CD14-positive monocyte (primary cell): ENCODE measurements around the gene DMWD. TPM values are rescaled to one million over a fixed set of nuclear protein-coding genes. Genes with fewer than 3 reads are reported as not detected.

Experiments
- DNase-seq, 3 donors: peaks; one replicate each; pipeline ENCODE4 v3.0.0-alpha.2; 2011 to 2022
- H2AFZ ChIP-seq: 2 replicates; pipeline ENCODE4 v1.6.0; 2012; ENCODE audit warnings: mild to moderate bottlenecking, low read depth, low read length, inconsistent platforms; ENCODE audit not compliant: insufficient read depth, poor library complexity, severe bottlenecking
- H3K27ac ChIP-seq, 2 donors: 1 replicate in 1 of 2; 2 replicates in 1 of 2; pipeline ENCODE4 v1.5.1; 2012 to 2013; ENCODE audit warnings: low read length in 2 of 2, control low read depth in 1 of 2, inconsistent platforms in 1 of 2, low read depth in 1 of 2, mild to moderate bottlenecking in 1 of 2
- H3K27me3 ChIP-seq, 2 donors: one replicate each; pipeline versions ENCODE4 v1.6.0 to v1.6.1; 2011 to 2013; ENCODE audit warnings: low read length in 2 of 2; ENCODE audit not compliant: control insufficient read depth in 2 of 2, insufficient read depth in 2 of 2
- H3K36me3 ChIP-seq, 2 donors: replicated peaks in 1 of 2; 1 replicate in 1 of 2; 2 replicates in 1 of 2; pipeline versions ENCODE4 v1.5.1 to v1.6.1; 2012 to 2013; ENCODE audit warnings: low read length in 2 of 2, control low read depth in 1 of 2, inconsistent platforms in 1 of 2, mild to moderate bottlenecking in 1 of 2; ENCODE audit not compliant: insufficient read depth in 2 of 2, control insufficient read depth in 1 of 2
- H3K4me1 ChIP-seq, 2 donors: 1 replicate in 1 of 2; 2 replicates in 1 of 2; pipeline versions ENCODE4 v1.5.1 to v1.6.1; 2012 to 2013; ENCODE audit warnings: low read length in 2 of 2, control low read depth in 1 of 2, inconsistent platforms in 1 of 2, mild to moderate bottlenecking in 1 of 2, moderate library complexity in 1 of 2; ENCODE audit not compliant: insufficient read depth in 2 of 2, control insufficient read depth in 1 of 2
- H3K4me2 ChIP-seq: replicated peaks from 2 replicates; pipeline ENCODE3; 2012; ENCODE audit warnings: low read length, moderate library complexity, mild to moderate bottlenecking; ENCODE audit not compliant: poor library complexity, severe bottlenecking; ENCODE audit errors: extremely low read depth
- H3K4me3 ChIP-seq, 3 experiments: fragments of 200-600 bp in 1 of 3; sonication (generic) in 1 of 3; replicated peaks in 1 of 3; 1 replicate in 2 of 3; 2 replicates in 1 of 3; pipeline ENCODE4 v1.5.1; 2011 to 2013; ENCODE audit warnings: low read length in 3 of 3, mild to moderate bottlenecking in 3 of 3, control low read depth in 2 of 3, low read depth in 2 of 3, inconsistent platforms in 1 of 3, moderate library complexity in 1 of 3
- H3K79me2 ChIP-seq: 2 replicates; pipeline ENCODE4 v1.6.0; 2012; ENCODE audit warnings: mild to moderate bottlenecking, control low read depth, inconsistent platforms, low read length, moderate library complexity; ENCODE audit not compliant: insufficient read depth
- H3K9ac ChIP-seq: 2 replicates; pipeline ENCODE4 v1.6.0; 2017; ENCODE audit warnings: low read length, mild to moderate bottlenecking; ENCODE audit not compliant: insufficient read depth, poor library complexity, severe bottlenecking
- H3K9me3 ChIP-seq, 2 donors: replicated peaks in 1 of 2; 1 replicate in 1 of 2; 2 replicates in 1 of 2; pipeline versions ENCODE4 v1.5.1 to v1.6.1; 2012 to 2013; ENCODE audit warnings: low read length in 2 of 2, control low read depth in 1 of 2; ENCODE audit not compliant: control insufficient read depth in 1 of 2, insufficient read depth in 1 of 2
- H4K20me1 ChIP-seq: 2 replicates; pipeline ENCODE4 v1.6.0; 2012; ENCODE audit warnings: mild to moderate bottlenecking, low read length, control low read depth, moderate library complexity; ENCODE audit not compliant: insufficient read depth
- H3K27ac Mint-ChIP-seq, 7 donors: one replicate each; pipeline ENCODE4 v1.8.0; 2020; ENCODE audit warnings: mild to moderate bottlenecking in 7 of 7, mixed read lengths in 7 of 7, moderate library complexity in 6 of 7, inconsistent platforms in 2 of 7
- H3K27me3 Mint-ChIP-seq, 3 donors: one replicate each; pipeline ENCODE4 v1.8.0; 2021 to 2022; ENCODE audit warnings: low read depth in 3 of 3, mild to moderate bottlenecking in 3 of 3, mixed read lengths in 3 of 3, moderate library complexity in 3 of 3, inconsistent platforms in 1 of 3
- H3K36me3 Mint-ChIP-seq, 2 donors: one replicate each; pipeline ENCODE4 v1.8.0; 2020; ENCODE audit warnings: mixed read lengths in 2 of 2, inconsistent platforms in 1 of 2, mild to moderate bottlenecking in 1 of 2
- H3K4me1 Mint-ChIP-seq: one replicate; pipeline ENCODE4 v1.8.0; 2020; ENCODE audit warnings: mild to moderate bottlenecking, mixed read lengths
- H3K4me3 Mint-ChIP-seq, 2 donors: one replicate each; pipeline ENCODE4 v1.8.0; 2020; ENCODE audit warnings: mild to moderate bottlenecking in 2 of 2, mixed read lengths in 2 of 2, moderate library complexity in 1 of 2
- H3K9me3 Mint-ChIP-seq, 7 donors: one replicate each; pipeline ENCODE4 v1.8.0; 2020 to 2022; ENCODE audit warnings: mixed read lengths in 7 of 7, mild to moderate bottlenecking in 6 of 7, moderate library complexity in 6 of 7, inconsistent platforms in 2 of 7
- WGBS: methylation state at CpG from one replicate; pipeline ENCODE4 v1.1.5; 2013; ENCODE audit warnings: missing lambda C conversion rate; ENCODE audit not compliant: insufficient coverage; 5-methylcytosine and 5-hydroxymethylcytosine counted together
- intact Hi-C, 2 donors: fragments of 100-400 bp; cut with micrococcal nuclease; formaldehyde crosslinking; loops; one replicate each; pipeline versions ENCODE4 v1.15.0 to v1.15.1; 2023
- polyA plus RNA-seq, 3 donors: library from polyadenylated mRNA; depleted of rRNA in 1 of 3; unstranded in 2 of 3; stranded (reverse) in 1 of 3; fragments of 300-500 nt in 2 of 3; fragments of >200 nt in 1 of 3; fragmentation: Illumina TruSeq in 2 of 3; gene quantifications; 1 replicate in 2 of 3; 2 replicates in 1 of 3; pipeline ENCODE4 v1.2.3, GENCODE V29; 2012 to 2021
- TF ChIP-seq, protein P1 (sequence below): fragments of 200-600 bp; IDR thresholded peaks from one replicate; pipeline ENCODE4 v1.8.0; 2022; ENCODE audit warnings: antibody characterized with exemption, mild to moderate bottlenecking

DMWD gene
- polyA plus RNA-seq, 3 donors = 1.5 to 3.4 (median 2.4) TPM

DNA sequence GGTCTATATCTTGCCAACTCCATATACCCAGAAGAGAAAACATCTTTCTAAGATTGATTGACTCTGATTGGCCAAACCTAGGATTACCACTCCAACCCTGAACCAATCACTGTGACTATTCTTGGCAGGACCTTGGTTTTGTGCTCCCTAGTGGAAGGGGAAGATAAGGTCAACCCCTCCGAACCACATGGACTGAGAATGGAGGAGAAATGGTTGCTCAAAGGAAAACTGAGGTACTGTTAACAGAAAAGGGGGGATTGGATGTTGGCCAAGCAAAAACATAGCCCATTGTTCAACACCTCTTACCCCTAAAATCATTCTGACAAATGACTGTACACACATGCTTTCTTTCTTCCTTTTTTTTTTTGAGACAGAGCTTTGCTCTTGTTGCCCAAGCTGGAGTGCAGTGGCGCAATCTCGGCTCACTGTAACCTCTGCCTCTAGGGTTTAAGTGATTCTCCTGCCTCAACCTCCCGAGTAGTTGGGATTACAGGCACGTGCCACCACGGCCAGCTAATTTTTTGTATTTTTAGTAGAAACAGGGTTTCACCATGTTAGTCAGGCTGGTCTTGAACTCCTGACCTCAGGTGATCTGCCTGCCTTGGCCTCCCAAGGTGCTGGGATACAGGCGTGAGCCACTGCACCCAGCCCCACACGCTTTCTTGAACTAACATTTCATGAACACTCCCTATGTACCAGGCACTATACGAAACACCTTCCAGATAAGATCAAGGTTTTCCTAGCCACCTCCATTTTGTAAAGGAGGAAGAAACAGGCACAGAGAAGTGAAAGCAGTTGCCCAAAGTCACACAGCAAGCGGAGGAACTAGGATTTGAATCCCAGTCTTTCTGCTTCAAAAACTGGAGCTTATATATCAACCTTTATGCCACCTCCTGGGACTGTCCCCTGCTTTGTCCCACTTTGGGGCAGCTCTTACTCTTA is 52.9 kb downstream of the DMWD start:
- H3K9ac ChIP-seq = no peak overlapping the region
- Mint-ChIP-seq H3K4me3 (peak overlapping the region in 1 of 2 donors; percentile 70), H3K4me1 (peaks cover 16% of the 10 kb centered on the region), H3K27ac (peak overlapping the region; percentile 43 to 87 (median 82)), H3K36me3 (no peaks in the 10 kb centered on the region), H3K9me3 (peaks cover 0 to 1% (median 0%) of the 10 kb centered on the region in 7 donors), H3K27me3 (peaks cover 18 to 29% (median 25%) of the 10 kb centered on the region in 3 donors)
- H3K4me3 ChIP-seq = no peak overlapping the region
- WGBS = 43% methylated on average over 4 of the region's 10 CpGs
- DNase-seq = peak; percentile 21 to 64 (median 49)
- H3K27ac ChIP-seq = peak overlapping the region in 1 of 2 donors; percentile 59
- TF ChIP-seq, protein P1, sequence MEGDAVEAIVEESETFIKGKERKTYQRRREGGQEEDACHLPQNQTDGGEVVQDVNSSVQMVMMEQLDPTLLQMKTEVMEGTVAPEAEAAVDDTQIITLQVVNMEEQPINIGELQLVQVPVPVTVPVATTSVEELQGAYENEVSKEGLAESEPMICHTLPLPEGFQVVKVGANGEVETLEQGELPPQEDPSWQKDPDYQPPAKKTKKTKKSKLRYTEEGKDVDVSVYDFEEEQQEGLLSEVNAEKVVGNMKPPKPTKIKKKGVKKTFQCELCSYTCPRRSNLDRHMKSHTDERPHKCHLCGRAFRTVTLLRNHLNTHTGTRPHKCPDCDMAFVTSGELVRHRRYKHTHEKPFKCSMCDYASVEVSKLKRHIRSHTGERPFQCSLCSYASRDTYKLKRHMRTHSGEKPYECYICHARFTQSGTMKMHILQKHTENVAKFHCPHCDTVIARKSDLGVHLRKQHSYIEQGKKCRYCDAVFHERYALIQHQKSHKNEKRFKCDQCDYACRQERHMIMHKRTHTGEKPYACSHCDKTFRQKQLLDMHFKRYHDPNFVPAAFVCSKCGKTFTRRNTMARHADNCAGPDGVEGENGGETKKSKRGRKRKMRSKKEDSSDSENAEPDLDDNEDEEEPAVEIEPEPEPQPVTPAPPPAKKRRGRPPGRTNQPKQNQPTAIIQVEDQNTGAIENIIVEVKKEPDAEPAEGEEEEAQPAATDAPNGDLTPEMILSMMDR = no peak
- H3K79me2 ChIP-seq = no peaks in the 10 kb centered on the region
- H2AFZ ChIP-seq = peak overlapping the region; percentile 71
- no peaks in the 10 kb centered on the region for H3K9me3 ChIP-seq
- H4K20me1 ChIP-seq = no peaks in the 10 kb centered on the region
- H3K4me2 ChIP-seq = peak overlapping the region; percentile 37
- H3K36me3 ChIP-seq = no peaks in the 10 kb centered on the region
- peaks cover 16 to 17% of the 10 kb centered on the region in 2 donors for H3K4me1 ChIP-seq
- intact Hi-C loops = loop anchor here in 1 of 2 donors (10.0 kb wide), 1 partner anchor 125 kb away; the partner anchor contains the start of genes FOXA3 and SYMPK
- peaks cover 0 to 6% of the 10 kb centered on the region in 2 donors for H3K27me3 ChIP-seq

DNA sequence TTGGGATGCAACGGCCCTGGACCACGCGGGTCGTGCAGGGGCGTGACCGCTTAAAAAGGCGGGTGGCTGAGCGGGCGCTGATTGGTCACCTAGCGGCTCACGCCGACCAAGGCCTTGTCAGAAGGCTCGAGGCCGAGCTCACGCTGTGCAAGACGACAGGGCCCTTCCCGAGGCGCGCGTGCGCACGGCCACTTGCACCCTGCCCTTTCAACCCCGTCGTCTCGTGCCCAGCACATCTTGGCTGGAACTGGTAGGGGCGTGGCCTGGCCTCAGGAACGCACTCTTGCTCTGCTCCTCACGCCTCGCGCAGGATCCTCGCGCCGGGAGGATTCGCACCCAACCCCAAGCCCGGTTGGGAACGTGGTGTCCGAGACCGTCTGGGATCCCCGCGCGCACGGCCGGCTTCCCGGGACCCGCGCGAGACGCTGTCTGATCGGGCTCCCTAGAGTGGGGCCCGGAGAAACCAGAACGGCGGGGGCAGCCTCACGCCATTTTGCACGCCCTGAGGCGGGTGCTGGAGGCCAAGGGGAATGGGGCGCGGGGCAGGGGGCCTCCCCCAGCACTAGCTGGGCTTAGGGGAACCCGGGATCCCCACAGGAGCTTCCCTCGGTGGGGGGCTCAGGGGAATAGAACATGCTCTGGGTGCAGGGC is 59.4 kb downstream of the DMWD start, which contains the start of gene MEIOSIN:
Gene MEIOSIN (plus strand): TSS at position 280 of the 651 bp plus-strand sequence. CDS start 1,938 bp downstream, outside the sequence.
- Mint-ChIP-seq H3K9me3 (peaks cover 0 to 2% (median 0%) of the 10 kb centered on the region in 7 donors), H3K4me1 (peaks cover 15% of the 10 kb centered on the region), H3K4me3 (no peak within 1 kb of the TSS), H3K27me3 (peaks cover 5 to 8% (median 5%) of the 10 kb centered on the region in 3 donors), H3K36me3 (peaks cover 0 to 2% of the 10 kb centered on the region in 2 donors), H3K27ac (no peak within 1 kb of the TSS)
- H3K9me3 ChIP-seq = no peaks in the 10 kb centered on the region
- H3K4me1 ChIP-seq = peaks cover 14 to 19% of the 10 kb centered on the region in 2 donors
- H4K20me1 ChIP-seq = peaks cover 8% of the 10 kb centered on the region
- intact Hi-C loops = loop anchor here (5.0 to 10.0 kb wide), 2 partner anchors 132 to 154 kb away; partner anchors contain the start of genes FOXA3 (in 1 of the 2), IRF2BP1 (in 1 of the 2) and SYMPK (in 1 of the 2)
- H2AFZ ChIP-seq = no peak within 1 kb of the TSS
- no peaks in the 10 kb centered on the region for H3K27me3 ChIP-seq
- 94% methylated on average over 38 of the region's 59 CpGs for WGBS
- no peak within 1 kb of the TSS for H3K9ac ChIP-seq
- no peak within 1 kb of the TSS for H3K4me3 ChIP-seq
- TF ChIP-seq, protein P1 = no peak
- H3K4me2 ChIP-seq = no peak within 1 kb of the TSS
- peaks cover 25% of the 10 kb centered on the region for H3K79me2 ChIP-seq
- no peak within 1 kb of the TSS for H3K27ac ChIP-seq
- no peak for DNase-seq
- H3K36me3 ChIP-seq = no peaks in the 10 kb centered on the region
